K562 (cell line): ENCODE results near the gene BCORL1. TPM values are rescaled to one million over a fixed set of nuclear protein-coding genes. Genes with fewer than 3 reads are reported as not detected.

Experiments
- ATAC-seq: fragments of 200-7000 bp; cut with Tn5 transposase; 3 replicates; pipeline ENCODE4 v1.9.1; 2020; ENCODE audit warnings: moderate library complexity
- BruUV-seq: library from RNA; stranded (reverse); fragments of 400-500 nt; replicated peaks from 2 replicates; lab custom pipeline; 2021; lab: Mats Ljungman, UMichigan
- CTCF ChIA-PET: fragments of 300-600 bp; formaldehyde crosslinking; extraction: SDS; loops from one replicate; lab custom pipeline; 2021; ENCODE audit warnings: low intra/inter-chr PET ratio; lab: Yijun Ruan, JAX
- POLR2A ChIA-PET: fragments of 300-600, 350-650 bp; sonication (Branson Sonifier 250); formaldehyde crosslinking; extraction: SDS; loops from one replicate; lab custom pipeline; 2021; ENCODE audit warnings: antibody characterized with exemption, inconsistent platforms; lab: Yijun Ruan, JAX
- DNase-seq, 4 experiments: peaks; one replicate each; pipeline versions ENCODE4 v3.0.0 to v3.0.0-alpha.2; 2011 to 2018; ENCODE audit warnings: low spot score in 3 of 4, mixed read lengths in 3 of 4; ENCODE audit errors: extremely low read depth in 1 of 4
- FAIRE-seq: peaks from 2 replicates; lab custom pipeline; 2011; peaks lifted over from hg19 to GRCh38; lab: Jason Lieb, UNC
- H2AFZ ChIP-seq: 2 replicates; pipeline ENCODE4 v1.6.0; 2011; ENCODE audit warnings: low read depth, low read length, control low read depth, inconsistent platforms
- H3K27ac ChIP-seq: fragments of 200-600 bp; 3 replicates; pipeline ENCODE4 v1.8.0; 2011; ENCODE audit warnings: low read depth, mild to moderate bottlenecking, control low read depth, inconsistent platforms, low read length, moderate library complexity, mixed read lengths; ENCODE audit errors: extremely low read depth
- H3K27me3 ChIP-seq, 2 experiments: fragments of 300-600 bp in 1 of 2; 2 replicates in 1 of 2; 3 replicates in 1 of 2; pipeline versions ENCODE4 v1.6.0 to v1.8.0; 2011; ENCODE audit warnings: inconsistent platforms in 2 of 2, low read length in 2 of 2, mild to moderate bottlenecking in 1 of 2, mixed read lengths in 1 of 2, moderate library complexity in 1 of 2; ENCODE audit not compliant: control insufficient read depth in 2 of 2, insufficient read depth in 2 of 2
- H3K36me3 ChIP-seq: fragments of 300-600 bp; 3 replicates; pipeline ENCODE4 v1.8.0; 2011; ENCODE audit warnings: mild to moderate bottlenecking, low read length, inconsistent platforms; ENCODE audit not compliant: control insufficient read depth, insufficient read depth
- H3K4me1 ChIP-seq, 2 experiments: fragments of 200-600 bp in 1 of 2; replicated peaks in 1 of 2; 2 replicates in 1 of 2; 3 replicates in 1 of 2; pipeline versions ENCODE4 v1.5.1 to v1.8.0; 2011; ENCODE audit warnings: inconsistent platforms in 2 of 2, low read length in 2 of 2, mild to moderate bottlenecking in 1 of 2, mixed read lengths in 1 of 2, moderate library complexity in 1 of 2; ENCODE audit not compliant: control insufficient read depth in 2 of 2, insufficient read depth in 2 of 2
- H3K4me2 ChIP-seq: 2 replicates; pipeline ENCODE4 v1.6.1; 2011; ENCODE audit warnings: low read length, control low read depth, inconsistent platforms, mixed read lengths; ENCODE audit not compliant: insufficient read depth
- H3K4me3 ChIP-seq: fragments of 200-600 bp; sonication (generic), shearing (Covaris generic); 2 replicates; pipeline ENCODE4 v1.5.1; 2016; ENCODE audit warnings: control low read depth, inconsistent platforms
- H3K79me2 ChIP-seq: fragments of 200-600 bp; 3 replicates; pipeline ENCODE4 v1.8.0; 2011; ENCODE audit warnings: low read length, inconsistent platforms; ENCODE audit not compliant: control insufficient read depth, insufficient read depth
- H3K9ac ChIP-seq, 2 experiments: 2 replicates each; pipeline versions ENCODE4 v1.6.0 to v1.6.1; 2011; ENCODE audit warnings: low read depth in 2 of 2, low read length in 2 of 2, control low read depth in 1 of 2, inconsistent platforms in 1 of 2, mild to moderate bottlenecking in 1 of 2, mixed read lengths in 1 of 2; ENCODE audit not compliant: insufficient read depth in 1 of 2
- H3K9me1 ChIP-seq: one replicate; pipeline ENCODE4 v1.6.0; 2011; ENCODE audit warnings: inconsistent platforms, mild to moderate bottlenecking, low read length, moderate library complexity; ENCODE audit not compliant: control insufficient read depth, insufficient read depth
- H3K9me3 ChIP-seq: replicated peaks from 2 replicates; pipeline ENCODE4 v1.5.1; 2011; ENCODE audit warnings: low read depth, low read length, inconsistent platforms; ENCODE audit not compliant: control insufficient read depth, insufficient read depth
- H4K20me1 ChIP-seq: replicated peaks from 2 replicates; pipeline ENCODE4 v1.6.1; 2011; ENCODE audit warnings: low read length, inconsistent platforms, mixed read lengths; ENCODE audit not compliant: control insufficient read depth, insufficient read depth
- CBFA2T3 ChIP-seq: fragments of 450-650 bp; IDR thresholded peaks from 2 replicates; pipeline ENCODE4 v1.6.1; 2017
- HCFC1 ChIP-seq: IDR thresholded peaks from 2 replicates; pipeline ENCODE4 v1.6.1; 2012; ENCODE audit warnings: low read depth, low read length, improper control_type of control experiment
- KLF13 ChIP-seq: fragments of 450-650 bp; IDR thresholded peaks from 2 replicates; pipeline ENCODE4 v1.6.1; 2016; ENCODE audit warnings: missing genetic modification characterization, low read depth, mild to moderate bottlenecking, missing compliant biosample characterization, moderate library complexity, borderline replicate concordance
- MED1 ChIP-seq: sonication (generic); formaldehyde crosslinking; IDR thresholded peaks from 2 replicates; pipeline ENCODE4 v1.8.1; 2023; ENCODE audit warnings: missing genetic modification reagents, borderline replicate concordance
- NR2C2 ChIP-seq, 2 experiments: fragments of 200-800 bp in 1 of 2; sonication (Bioruptor generic) in 1 of 2; sonication (generic) in 1 of 2; formaldehyde crosslinking in 1 of 2; IDR thresholded peaks; 2 replicates each; pipeline versions ENCODE4 v1.6.1 to v1.8.0; 2016 to 2022; ENCODE audit warnings: mild to moderate bottlenecking in 1 of 2, missing compliant biosample characterization in 1 of 2, missing genetic modification characterization in 1 of 2, missing genetic modification reagents in 1 of 2
- RNF2 ChIP-seq: sonication (generic); IDR thresholded peaks from 2 replicates; pipeline ENCODE4 v1.6.1; 2016
- SMARCA4 ChIP-seq: fragments of 450-650 bp; IDR thresholded peaks from 2 replicates; pipeline ENCODE4 v1.6.1; 2016
- SREBF1 ChIP-seq: fragments of 150-350 bp; IDR thresholded peaks from 2 replicates; pipeline ENCODE4 v1.6.1; 2014; ENCODE audit warnings: antibody characterized with exemption, low read depth, low read length, borderline replicate concordance
- SRSF3 ChIP-seq: fragments of 200-400 bp; formaldehyde crosslinking; IDR thresholded peaks from 2 replicates; pipeline ENCODE4 v1.6.1; 2016; ENCODE audit warnings: mild to moderate bottlenecking, low read length, moderate library complexity; ENCODE audit not compliant: insufficient read depth
- SUPT5H ChIP-seq: fragments of 450-650 bp; IDR thresholded peaks from 2 replicates; pipeline ENCODE4 v1.6.1; 2016
- THRA ChIP-seq: fragments of 450-650 bp; IDR thresholded peaks from 2 replicates; pipeline ENCODE4 v1.6.1; 2017; ENCODE audit warnings: mild to moderate bottlenecking, moderate library complexity
- TSHZ1 ChIP-seq: fragments of 250-450 bp; sonication (Bioruptor Pico); IDR thresholded peaks from 2 replicates; pipeline ENCODE4 v1.4.0; 2020; ENCODE audit warnings: mild to moderate bottlenecking, moderate library complexity
- ZBTB43 ChIP-seq: sonication (generic); formaldehyde crosslinking; IDR thresholded peaks from 2 replicates; pipeline ENCODE4 v1.8.0; 2023; ENCODE audit warnings: mild to moderate bottlenecking, missing genetic modification reagents
- ZFPM2 ChIP-seq: fragments of 250-450 bp; sonication (Bioruptor Pico); IDR thresholded peaks from 2 replicates; pipeline ENCODE4 v1.5.1; 2022; ENCODE audit warnings: mild to moderate bottlenecking
- ZNF165 ChIP-seq: fragments of 250-450 bp; sonication (Bioruptor Pico); IDR thresholded peaks from 2 replicates; pipeline ENCODE4 v1.4.0; 2020; ENCODE audit warnings: borderline replicate concordance
- WGBS: fragments of 100-300 bp; shearing (Covaris generic); methylation state at CpG from one replicate; pipeline ENCODE4 v1.1.6; 2016; ENCODE audit warnings: low coverage, mixed read lengths; ENCODE audit not compliant: insufficient coverage; ENCODE audit errors: missing lambda C conversion rate; 5-methylcytosine and 5-hydroxymethylcytosine counted together
- in situ Hi-C: fragments of 300-500 bp; cut with MboI; formaldehyde crosslinking; loops from 4 replicates; pipeline ENCODE4 v1.15.0; 2018; ENCODE audit warnings: inconsistent platforms, mixed read lengths
- intact Hi-C: fragments of 100-400 bp; cut with micrococcal nuclease; formaldehyde crosslinking; loops from 2 replicates; pipeline ENCODE4 v1.14.2; 2022
- polyA plus RNA-seq, 8 experiments: library from polyadenylated mRNA; depleted of rRNA in 4 of 8; stranded (reverse) in 5 of 8; unstranded in 3 of 8; fragments of >200 nt; fragmentation: Nextera tagmentation in 2 of 8; fragmentation: Illumina TruSeq in 1 of 8; extraction: Ambion mirVana in 2 of 8; extraction: Trizol in 1 of 8; gene quantifications; 2 replicates each; pipeline versions ENCODE4 v1.2.1 to v1.2.3, GENCODE V29; 2011 to 2014; ENCODE audit warnings: inconsistent platforms in 1 of 8, missing spikeins in 1 of 8
- total RNA-seq, 7 experiments: library from RNA; depleted of rRNA in 6 of 7; stranded (reverse); fragments of >200 nt in 6 of 7; fragmentation: Illumina TruSeq in 2 of 7; extraction: Trizol in 2 of 7; gene quantifications; 2 replicates each; pipeline versions ENCODE4 v1.2.1 to v1.2.3, GENCODE V29; 2011 to 2021; ENCODE audit warnings: low replicate concordance in 1 of 7

Gene BCORL1
- total and polyA plus RNA-seq, 9 of the 15 experiments (the other 6 are each of a cell fraction or from before 2014, with no cell fraction given) = 0.48 to 29.6 (median 2.1) TPM

GRCh38 chrX:130091980-130092522 lies 109.6 kb downstream of the BCORL1 start:
- DNase-seq (peak; percentile 72 to 88 (median 80)), FAIRE-seq (peak; percentile 57), ATAC-seq (peak; percentile 96)
- BruUV-seq = no TSS peak
- Histone ChIP-seq H3K27ac (peak overlapping the region; percentile 74), H3K79me2 (peaks cover 81% of the 10 kb centered on the region), H4K20me1 (peaks cover 3% of the 10 kb centered on the region), H3K4me3 (no peak overlapping the region; the same call in 1 of the 2 replicates), H3K9me1 (no peaks in the 10 kb centered on the region), H3K4me1 (peaks cover 36 to 37% of the 10 kb centered on the region in 2 experiments), H3K36me3 (peaks cover 14% of the 10 kb centered on the region; the same call in 1 of the 3 replicates), H2AFZ (peak overlapping the region; percentile 43; the same call in 1 of the 2 replicates), H3K27me3 (no peaks in the 10 kb centered on the region), H3K9ac (peak overlapping the region; percentile 43 to 85), H3K4me2 (peak overlapping the region; percentile 68), H3K9me3 (no peaks in the 10 kb centered on the region)
- POLR2A ChIA-PET = interaction anchor here (0.6 to 0.9 kb wide), 2 partner anchors 45 to 813 kb away, joined by 3 to 4 read pairs; no protein-coding TSS in a partner anchor
- intact Hi-C loops = no loop called here
- 3% methylated on average over 7 of the region's 10 CpGs for WGBS
- in situ Hi-C loops = no loop called here
- CTCF ChIA-PET = no interaction called here
- TF ChIP-seq KLF13 (tag) = 0 out of 2 replicates have a peak, but pooled peaks have one; percentile 28
- no peak for TF ChIP-seq ZFPM2 (CRISPR knock-in tag)
- TF ChIP-seq MED1 (CRISPR knock-in tag) = no peak
- no peak for TF ChIP-seq SRSF3
- TF ChIP-seq ZNF165 = no peak
- TF ChIP-seq ZBTB43 (CRISPR knock-in tag) = no peak
- no peak for TF ChIP-seq SUPT5H
- TF ChIP-seq THRA = no peak
- 0 out of 2 replicates have a peak, but pooled peaks have one; percentile 49 for TF ChIP-seq RNF2
- TF ChIP-seq SREBF1 = no peak
- no peak for TF ChIP-seq TSHZ1 (CRISPR knock-in tag)
- TF ChIP-seq HCFC1 = no peak
- TF ChIP-seq CBFA2T3 = peak; percentile 9; the same call in 1 of the 2 replicates
- 0 out of 2 replicates have a peak, but pooled peaks have one; percentile 13 for TF ChIP-seq NR2C2 (CRISPR knock-in tag; IDR thresholded peaks at IDR 0.05)
- TF ChIP-seq NR2C2 (tag; IDR thresholded peaks at IDR 0.05) = peak; percentile 48; the same call in 1 of the 2 replicates
- no peak for TF ChIP-seq SMARCA4
